WTC11 (cell line): Measurements from ENCODE around the gene GOLGA3. TPM values are rescaled to one million over a fixed set of nuclear protein-coding genes. Genes with fewer than 3 reads are reported as not detected.

ENCODE experiments used
- ATAC-seq: fragments of 200-7000 bp; cut with Tn5 transposase; 2 replicates; pipeline ENCODE4 v1.10.0; 2021; ENCODE audit warnings: mild to moderate bottlenecking, moderate library complexity
- CTCF ChIA-PET: fragments of 300-600 bp; sonication (Branson Sonifier 250); formaldehyde crosslinking; loops from one replicate; lab custom pipeline; 2021; ENCODE audit warnings: antibody characterized with exemption; lab: Charles Lee
- POLR2A ChIA-PET: fragments of 350-600 bp; sonication (Branson Sonifier 250); formaldehyde crosslinking; loops from one replicate; lab custom pipeline; 2021; ENCODE audit warnings: antibody characterized with exemption; lab: Charles Lee
- DNase-seq: peaks from one replicate; pipeline ENCODE4 v3.0.0; 2021; ENCODE audit warnings: low spot score
- H3K27ac Mint-ChIP-seq: 2 replicates; pipeline ENCODE4 v1.8.0; 2021; ENCODE audit warnings: mixed read lengths
- H3K27me3 Mint-ChIP-seq: 2 replicates; pipeline ENCODE4 v1.8.0; 2021; ENCODE audit warnings: low read depth, mild to moderate bottlenecking, moderate library complexity, mixed read lengths
- H3K36me3 Mint-ChIP-seq: 2 replicates; pipeline ENCODE4 v1.8.0; 2021; ENCODE audit warnings: mixed read lengths
- H3K4me1 Mint-ChIP-seq: 2 replicates; pipeline ENCODE4 v1.8.0; 2022; ENCODE audit warnings: mixed read lengths
- H3K4me3 Mint-ChIP-seq: 2 replicates; pipeline ENCODE4 v1.8.0; 2021; ENCODE audit warnings: mild to moderate bottlenecking, moderate library complexity, mixed read lengths
- H3K9me3 Mint-ChIP-seq: 2 replicates; pipeline ENCODE4 v1.8.0; 2021; ENCODE audit warnings: mixed read lengths
- ARID4B ChIP-seq: sonication (generic); formaldehyde crosslinking; IDR thresholded peaks from 2 replicates; pipeline ENCODE4 v1.8.0; 2023; ENCODE audit warnings: missing genetic modification reagents, mild to moderate bottlenecking, borderline replicate concordance
- ATF3 ChIP-seq: sonication (generic); formaldehyde crosslinking; conservative IDR thresholded peaks from 2 replicates; pipeline ENCODE4 v1.8.1; 2022; ENCODE audit warnings: mild to moderate bottlenecking, missing genetic modification reagents
- E2F4 ChIP-seq: sonication (generic); formaldehyde crosslinking; IDR thresholded peaks from 2 replicates; pipeline ENCODE4 v1.8.1; 2022; ENCODE audit warnings: low read depth, mild to moderate bottlenecking, moderate library complexity, missing genetic modification reagents, borderline replicate concordance
- E2F5 ChIP-seq: sonication (generic); formaldehyde crosslinking; IDR thresholded peaks from 2 replicates; pipeline ENCODE4 v1.8.1; 2022; ENCODE audit warnings: mild to moderate bottlenecking, moderate library complexity, missing genetic modification reagents
- ETV6 ChIP-seq: sonication (generic); formaldehyde crosslinking; IDR thresholded peaks from 2 replicates; pipeline ENCODE4 v1.8.1; 2022; ENCODE audit warnings: mild to moderate bottlenecking, missing genetic modification reagents
- FOXJ3 ChIP-seq: sonication (generic); formaldehyde crosslinking; IDR thresholded peaks from 2 replicates; pipeline ENCODE4 v1.9.0; 2021; ENCODE audit warnings: missing genetic modification reagents, mild to moderate bottlenecking, borderline replicate concordance
- FOXP1 ChIP-seq: sonication (generic); formaldehyde crosslinking; IDR thresholded peaks from 2 replicates; pipeline ENCODE4 v1.8.0; 2022; ENCODE audit warnings: missing genetic modification reagents, mild to moderate bottlenecking, moderate library complexity, borderline replicate concordance
- FOXP4 ChIP-seq: sonication (generic); formaldehyde crosslinking; IDR thresholded peaks from 2 replicates; pipeline ENCODE4 v1.8.0; 2022; ENCODE audit warnings: mild to moderate bottlenecking, missing genetic modification reagents
- HMGA2 ChIP-seq: fragments of 250-450 bp; sonication (Bioruptor Pico); IDR thresholded peaks from 2 replicates; pipeline ENCODE4 v1.4.0; 2021; ENCODE audit warnings: mild to moderate bottlenecking, moderate library complexity
- HMGXB4 ChIP-seq: sonication (generic); formaldehyde crosslinking; IDR thresholded peaks from 2 replicates; pipeline ENCODE4 v1.8.1; 2023; ENCODE audit warnings: mild to moderate bottlenecking, moderate library complexity, missing genetic modification reagents
- MAX ChIP-seq: sonication (generic); formaldehyde crosslinking; IDR thresholded peaks from 2 replicates; pipeline ENCODE4 v1.8.0; 2022; ENCODE audit warnings: mild to moderate bottlenecking, missing genetic modification reagents
- MYBL2 ChIP-seq: sonication (generic); formaldehyde crosslinking; IDR thresholded peaks from 2 replicates; pipeline ENCODE4 v1.8.1; 2023; ENCODE audit warnings: mild to moderate bottlenecking, moderate library complexity, missing genetic modification reagents
- NR2C2 ChIP-seq: sonication (generic); formaldehyde crosslinking; IDR thresholded peaks from 2 replicates; pipeline ENCODE4 v1.8.0; 2022; ENCODE audit warnings: mild to moderate bottlenecking, missing genetic modification reagents
- OVOL2 ChIP-seq: fragments of 250-450 bp; sonication (Bioruptor Pico); IDR thresholded peaks from 2 replicates; pipeline ENCODE4 v1.9.0; 2021; ENCODE audit warnings: mild to moderate bottlenecking, borderline replicate concordance
- PREB ChIP-seq: sonication (generic); formaldehyde crosslinking; IDR thresholded peaks from 2 replicates; pipeline ENCODE4 v1.8.1; 2022; ENCODE audit warnings: mild to moderate bottlenecking, missing genetic modification reagents, moderate library complexity, borderline replicate concordance
- SMAD4 ChIP-seq: sonication (generic); formaldehyde crosslinking; IDR thresholded peaks from 2 replicates; pipeline ENCODE4 v1.8.0; 2022; ENCODE audit warnings: mild to moderate bottlenecking, missing genetic modification reagents
- SP1 ChIP-seq: sonication (generic); formaldehyde crosslinking; conservative IDR thresholded peaks from 2 replicates; pipeline ENCODE4 v1.8.1; 2022; ENCODE audit warnings: missing genetic modification reagents
- TCF7 ChIP-seq: sonication (generic); formaldehyde crosslinking; IDR thresholded peaks from 2 replicates; pipeline ENCODE4 v1.8.0; 2022; ENCODE audit warnings: mild to moderate bottlenecking, low read depth, missing genetic modification reagents, moderate library complexity
- USF2 ChIP-seq: sonication (generic); formaldehyde crosslinking; IDR thresholded peaks from 2 replicates; pipeline ENCODE4 v1.8.1; 2023; ENCODE audit warnings: mild to moderate bottlenecking, missing genetic modification reagents, moderate library complexity
- ZNF121 ChIP-seq: sonication (generic); formaldehyde crosslinking; IDR thresholded peaks from 2 replicates; pipeline ENCODE4 v1.8.0; 2023; ENCODE audit warnings: missing genetic modification reagents
- total RNA-seq: library from RNA; stranded (reverse); gene quantifications from 3 replicates; pipeline ENCODE4 v1.2.3, GENCODE V29; 2021

Gene GOLGA3
- total RNA-seq, 1 experiment from 2014 or later = 47.8 TPM

GRCh38 chr12:132764231-132764630 is 64.4 kb downstream of the GOLGA3 start (continued):
- TF ChIP-seq PREB (CRISPR knock-in tag) (no peak), ZNF121 (CRISPR knock-in tag) (no peak), E2F4 (CRISPR knock-in tag) (no peak), ATF3 (CRISPR knock-in tag) (no peak), USF2 (no peak)

GRCh38 chr12:132761921-132762583 is 66.6 kb downstream of the GOLGA3 start:
- no peak for TF ChIP-seq NR2C2 (CRISPR knock-in tag)
- 0 out of 2 replicates have a peak, but pooled peaks have one; percentile 16 for TF ChIP-seq FOXP4 (CRISPR knock-in tag)
- TF ChIP-seq HMGA2 (CRISPR knock-in tag) = no peak
- no peak for TF ChIP-seq FOXJ3 (CRISPR knock-in tag)
- peak; percentile 35; the same call in 1 of the 2 replicates for TF ChIP-seq SP1 (CRISPR knock-in tag)
- peak; percentile 73; the same call in 1 of the 2 replicates for TF ChIP-seq HMGXB4
- TF ChIP-seq OVOL2 = no peak
- peak; percentile 40; the same call in 1 of the 2 replicates for TF ChIP-seq MAX (CRISPR knock-in tag)
- no peak; the same call in 1 of the 2 replicates for TF ChIP-seq TCF7 (CRISPR knock-in tag)
- 0 out of 2 replicates have a peak, but pooled peaks have one; percentile 24 for TF ChIP-seq ARID4B (CRISPR knock-in tag)
- TF ChIP-seq ETV6 (CRISPR knock-in tag) = peak; percentile 21; the same call in 1 of the 2 replicates
- TF ChIP-seq FOXP1 (CRISPR knock-in tag) = peak; percentile 56; the same call in 1 of the 2 replicates
- peak; percentile 53; the same call in 1 of the 2 replicates for TF ChIP-seq MYBL2 (CRISPR knock-in tag)
- TF ChIP-seq E2F5 (CRISPR knock-in tag) = peak; percentile 66; the same call in 1 of the 2 replicates
- TF ChIP-seq SMAD4 (CRISPR knock-in tag) = no peak
- ATAC-seq (peak; percentile 91), DNase-seq (peak; percentile 74)
- Mint-ChIP-seq H3K36me3 (peaks cover 13% of the 10 kb centered on the region), H3K27me3 (no peaks in the 10 kb centered on the region), H3K4me3 (peak overlapping the region; percentile 69), H3K27ac (peak overlapping the region; percentile 57; the same call in 1 of the 2 replicates), H3K4me1 (peaks cover 11% of the 10 kb centered on the region), H3K9me3 (no peaks in the 10 kb centered on the region)
- ChIA-PET POLR2A (no interaction called here), CTCF (no interaction called here)
